Subcutaneous abdominal adipose tissue (tissue), 5 donors: ENCODE data around the gene APOB.

Experiments
- H3K27ac ChIP-seq: one replicate; pipeline ENCODE4 v1.7.0; 2013; ENCODE audit warnings: low read depth, mild to moderate bottlenecking, inconsistent platforms, low read length, moderate library complexity
- H3K27me3 ChIP-seq, 5 donors: one replicate each; pipeline ENCODE4 v1.7.0; 2013; ENCODE audit warnings: low read length in 5 of 5, inconsistent platforms in 1 of 5; ENCODE audit not compliant: control insufficient read depth in 5 of 5, insufficient read depth in 4 of 5
- H3K36me3 ChIP-seq, 5 donors: one replicate each; pipeline ENCODE4 v1.7.0; 2013; ENCODE audit warnings: low read length in 5 of 5; ENCODE audit not compliant: control insufficient read depth in 5 of 5, insufficient read depth in 5 of 5
- H3K4me1 ChIP-seq, 5 donors: one replicate each; pipeline ENCODE4 v1.7.0; 2013; ENCODE audit warnings: low read length in 5 of 5, mild to moderate bottlenecking in 3 of 5, moderate library complexity in 1 of 5; ENCODE audit not compliant: control insufficient read depth in 5 of 5, insufficient read depth in 5 of 5
- H3K4me3 ChIP-seq, 5 donors: one replicate each; pipeline ENCODE4 v1.7.0; 2013; ENCODE audit warnings: low read length in 5 of 5, low read depth in 1 of 5
- H3K9ac ChIP-seq, 5 donors: one replicate each; pipeline ENCODE4 v1.7.0; 2013; ENCODE audit warnings: low read length in 5 of 5, mild to moderate bottlenecking in 4 of 5, moderate library complexity in 3 of 5
- H3K9me3 ChIP-seq, 5 donors: one replicate each; pipeline ENCODE4 v1.7.0; 2013; ENCODE audit warnings: low read length in 5 of 5; ENCODE audit not compliant: control insufficient read depth in 5 of 5
- donor health status: healthy.
- donor health status: healthy.
- donor health status: healthy.
- donor health status: healthy.
- donor health status: healthy.

Gene APOB

DNA sequence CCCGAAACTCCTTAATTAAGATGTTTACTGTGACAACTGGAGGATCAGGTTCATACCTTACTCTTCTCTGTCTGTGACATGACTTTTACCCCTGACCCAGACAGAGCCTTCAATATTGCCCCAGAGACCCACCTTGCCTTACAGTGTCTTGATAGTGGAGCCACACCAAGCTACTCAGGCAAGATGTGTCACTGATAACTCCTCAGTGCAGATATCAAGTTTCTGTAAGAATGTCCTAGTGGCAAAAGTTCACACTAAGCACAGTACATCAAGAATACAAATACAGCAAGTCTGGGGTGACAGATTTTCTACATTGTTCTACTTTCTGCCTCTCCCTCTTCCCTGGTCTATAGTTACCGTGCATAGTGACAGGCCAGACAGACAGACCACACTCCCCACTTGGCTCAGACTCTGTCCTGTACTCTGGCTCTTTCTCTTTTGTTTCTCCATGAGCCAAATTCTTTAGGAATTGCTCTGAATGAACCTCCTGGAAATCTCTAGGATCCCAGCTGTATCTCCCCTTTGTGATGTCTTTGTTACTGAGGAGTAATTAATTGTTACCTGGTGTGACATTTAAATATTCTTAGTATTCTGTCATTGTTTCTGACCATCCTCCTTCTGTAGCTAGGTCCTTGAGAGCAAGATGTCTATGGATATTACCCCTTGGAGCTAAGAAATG is 24.1 kb upstream of the APOB start:
- Histone ChIP-seq H3K27ac (no peak overlapping the region), H3K9ac (no peak overlapping the region), H3K9me3 (no peaks in the 10 kb centered on the region), H3K36me3 (no peaks in the 10 kb centered on the region), H3K4me1 (no peaks in the 10 kb centered on the region), H3K27me3 (no peaks in the 10 kb centered on the region), H3K4me3 (no peak overlapping the region)

DNA sequence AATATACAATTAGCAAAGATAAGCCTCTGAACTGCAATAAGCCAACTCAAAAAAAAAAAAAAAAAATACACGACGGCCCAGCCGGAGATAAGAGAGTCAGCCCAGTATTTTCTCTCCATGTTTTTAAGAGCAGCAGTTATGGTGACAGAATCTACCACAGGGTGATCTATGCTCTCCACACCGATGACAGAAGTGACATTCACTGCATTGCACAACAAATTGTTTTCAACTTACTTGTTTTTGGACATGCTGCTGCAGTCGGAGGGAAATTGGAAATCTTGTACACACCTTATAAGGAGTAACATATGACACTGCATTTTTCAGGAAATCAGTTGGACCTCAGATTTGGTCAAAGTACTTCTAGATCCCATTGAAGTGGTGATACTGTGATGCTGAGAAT is 23.3 kb upstream of the APOB start:
- Histone ChIP-seq H3K36me3 (no peaks in the 10 kb centered on the region), H3K4me1 (no peaks in the 10 kb centered on the region), H3K9me3 (no peaks in the 10 kb centered on the region), H3K27me3 (no peaks in the 10 kb centered on the region), H3K9ac (no peak overlapping the region), H3K4me3 (no peak overlapping the region), H3K27ac (no peak overlapping the region)

DNA sequence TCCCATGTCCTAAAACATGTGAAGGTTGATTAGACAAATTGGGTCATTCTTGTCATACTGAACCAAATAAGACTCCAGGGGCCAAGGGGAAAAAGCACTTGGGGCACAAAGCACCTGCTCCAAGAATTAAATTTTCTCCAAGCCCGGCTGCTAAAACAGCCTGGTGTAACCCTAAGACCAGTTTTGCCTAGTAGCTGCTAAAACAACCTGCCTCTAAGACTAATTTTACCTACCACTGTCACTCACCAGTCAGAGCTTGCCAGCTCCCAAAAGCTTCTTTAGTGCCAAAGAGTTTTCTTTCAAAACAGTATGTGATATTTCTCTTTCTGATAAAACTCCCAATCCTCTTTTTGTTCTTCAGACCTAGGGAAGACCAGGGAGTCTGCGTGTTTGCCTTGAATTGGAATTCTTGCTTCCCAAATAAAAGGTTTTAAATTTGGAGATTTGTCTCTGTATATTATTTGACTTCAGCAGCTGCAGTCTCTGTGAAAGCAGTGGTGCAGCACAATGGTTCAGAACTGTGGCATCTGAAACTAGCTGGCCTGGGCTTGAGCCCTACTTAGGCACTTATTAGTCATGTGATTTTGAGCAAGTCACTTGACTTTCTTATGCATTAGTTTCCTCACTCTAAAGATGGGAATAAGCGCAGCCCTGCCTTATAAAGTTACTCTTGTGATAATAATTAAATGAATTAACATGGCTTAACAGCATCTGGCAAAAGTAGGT is 16.2 kb upstream of the APOB start:
- Histone ChIP-seq H3K4me3 (no peak overlapping the region), H3K27ac (no peak overlapping the region), H3K27me3 (no peaks in the 10 kb centered on the region), H3K9ac (no peak overlapping the region), H3K9me3 (no peaks in the 10 kb centered on the region), H3K36me3 (no peaks in the 10 kb centered on the region), H3K4me1 (no peaks in the 10 kb centered on the region)

DNA sequence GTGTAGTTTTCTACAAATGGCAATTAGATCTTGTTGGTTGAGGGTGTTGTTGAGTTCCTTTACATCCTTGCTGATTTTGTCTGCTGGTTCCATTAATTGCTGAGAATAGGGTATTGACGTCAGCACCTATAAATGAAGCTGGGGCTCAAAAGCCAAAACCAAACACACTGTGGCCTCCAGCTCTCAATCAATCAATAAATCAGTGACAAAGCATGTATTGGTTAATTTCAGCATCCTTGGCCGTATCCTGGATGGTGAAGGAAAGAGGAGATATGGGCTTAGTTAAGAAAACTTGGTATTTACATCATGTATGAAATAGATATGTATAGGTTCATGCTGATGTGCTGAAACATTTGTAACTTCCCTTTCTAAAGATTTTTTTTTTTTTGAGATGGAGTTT is 13.2 kb upstream of the APOB start:
- Histone ChIP-seq H3K4me1 (no peaks in the 10 kb centered on the region), H3K9me3 (no peaks in the 10 kb centered on the region), H3K36me3 (no peaks in the 10 kb centered on the region), H3K27ac (no peak overlapping the region), H3K4me3 (no peak overlapping the region), H3K27me3 (no peaks in the 10 kb centered on the region), H3K9ac (no peak overlapping the region)

DNA sequence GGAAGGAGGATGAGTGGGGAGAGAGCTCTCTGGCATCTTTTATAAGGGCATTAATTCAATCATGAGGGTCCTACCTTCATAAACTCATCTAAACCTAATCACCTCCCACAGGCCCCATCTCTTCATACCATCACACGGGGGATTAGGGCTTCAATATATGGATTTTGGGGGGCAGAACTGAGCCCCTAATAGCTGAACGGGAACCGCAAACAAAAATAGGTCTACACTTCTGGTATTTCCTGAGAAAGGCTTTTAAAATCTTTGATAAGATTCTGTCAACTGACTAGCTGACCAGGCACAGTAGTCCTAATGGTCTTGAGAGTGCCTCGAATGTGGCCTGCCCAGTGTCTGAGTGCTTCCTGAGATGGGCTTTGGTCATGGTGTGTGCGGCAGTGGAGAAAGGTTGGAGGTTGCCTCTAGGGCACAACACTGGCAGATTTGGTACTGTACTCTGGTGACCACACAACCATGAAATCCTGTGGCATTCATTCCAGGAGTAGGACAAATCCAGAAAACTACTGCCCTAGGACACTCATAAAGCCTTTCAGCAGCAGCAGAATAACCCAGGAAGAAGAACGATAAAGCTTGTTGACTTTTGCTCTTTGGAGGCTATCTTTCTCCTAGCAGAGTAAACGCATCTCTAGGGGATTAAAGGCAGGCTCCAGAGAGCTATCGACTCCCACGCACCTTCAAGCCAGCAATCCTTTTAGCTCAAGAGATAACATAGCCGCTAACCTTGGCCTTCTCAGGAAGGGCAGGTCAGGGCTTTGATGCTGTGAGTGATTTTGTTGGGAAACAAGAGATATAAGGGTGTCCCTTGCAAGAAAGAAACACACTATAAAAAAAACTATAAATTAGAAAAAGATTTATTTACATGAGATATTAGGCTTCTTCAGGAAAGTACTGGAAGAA is 12.3 kb upstream of the APOB start:
- Histone ChIP-seq H3K4me1 (no peaks in the 10 kb centered on the region), H3K27me3 (no peaks in the 10 kb centered on the region), H3K27ac (no peak overlapping the region), H3K9me3 (no peaks in the 10 kb centered on the region), H3K4me3 (no peak overlapping the region), H3K9ac (no peak overlapping the region), H3K36me3 (no peaks in the 10 kb centered on the region)

DNA sequence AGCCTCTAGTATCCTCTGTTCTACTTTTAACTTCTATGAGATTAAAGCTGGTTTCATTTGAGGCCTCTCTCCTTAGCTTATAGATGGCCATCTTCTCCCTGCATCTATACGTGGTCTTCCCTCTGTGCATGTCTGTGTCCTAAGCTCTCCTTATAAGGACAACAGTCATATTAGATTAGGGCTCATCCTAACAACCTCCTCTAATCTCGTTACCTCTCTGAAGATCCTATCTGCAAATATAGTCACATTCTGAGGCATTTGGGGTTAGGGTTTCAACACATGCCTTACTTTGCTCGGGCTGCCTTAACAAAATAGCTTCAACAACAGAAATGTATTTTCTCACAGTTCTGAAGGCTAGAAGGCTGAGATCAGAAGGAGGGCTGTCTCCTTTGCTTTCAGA is 11.6 kb upstream of the APOB start:
- H3K9me3 ChIP-seq, result no peaks in the 10 kb centered on the region
- H3K36me3 ChIP-seq, result no peaks in the 10 kb centered on the region
- H3K4me3 ChIP-seq, result no peak overlapping the region
- no peak overlapping the region for H3K27ac ChIP-seq
- H3K27me3 ChIP-seq, result no peaks in the 10 kb centered on the region
- H3K9ac ChIP-seq, result no peak overlapping the region
- no peaks in the 10 kb centered on the region for H3K4me1 ChIP-seq

DNA sequence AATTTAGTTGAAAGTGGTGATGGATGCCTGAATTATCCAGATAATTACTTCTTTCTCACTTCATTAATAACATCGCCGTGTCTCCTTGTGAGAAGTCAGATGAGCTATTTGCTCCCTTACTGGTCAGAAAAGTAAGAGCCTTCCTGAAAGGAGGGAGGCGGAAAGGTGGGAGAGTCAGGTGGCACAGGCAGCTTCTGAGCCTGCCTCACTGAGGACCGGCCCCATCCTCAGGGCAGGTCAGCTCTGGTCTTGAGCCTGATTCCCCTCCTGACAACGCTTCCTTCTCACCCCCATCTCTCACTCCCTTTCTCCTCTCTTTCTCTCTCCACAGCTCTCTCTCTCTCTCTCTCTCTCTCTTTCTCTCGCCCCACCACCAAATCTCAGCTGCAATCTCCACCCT is 10.1 kb upstream of the APOB start:
- Histone ChIP-seq H3K9me3 (no peaks in the 10 kb centered on the region), H3K36me3 (no peaks in the 10 kb centered on the region), H3K27ac (no peak overlapping the region), H3K27me3 (no peaks in the 10 kb centered on the region), H3K4me1 (no peaks in the 10 kb centered on the region), H3K9ac (no peak overlapping the region), H3K4me3 (no peak overlapping the region)

DNA sequence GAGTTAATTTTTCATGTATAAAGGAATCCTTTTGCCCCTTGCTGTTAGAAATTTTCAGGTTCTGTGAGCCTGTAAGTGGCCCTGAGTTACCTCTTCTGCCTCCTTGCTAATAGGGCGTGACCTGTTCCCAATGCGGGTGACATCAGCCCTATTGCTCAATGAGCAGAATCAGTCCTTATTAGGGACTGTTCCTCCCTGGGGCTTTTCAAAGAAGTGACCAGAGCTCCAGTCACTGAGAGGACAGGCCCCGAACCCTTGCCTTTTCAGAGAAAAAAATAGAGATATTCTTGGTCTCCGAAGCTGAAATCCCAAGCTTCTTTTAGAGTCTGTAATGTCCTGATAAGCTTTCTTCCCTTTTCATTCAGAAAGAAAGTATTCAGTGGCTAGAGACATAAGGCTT is 8.2 kb upstream of the APOB start:
- no peak overlapping the region for H3K9ac ChIP-seq
- no peaks in the 10 kb centered on the region for H3K36me3 ChIP-seq
- H3K4me1 ChIP-seq, result no peaks in the 10 kb centered on the region
- H3K27me3 ChIP-seq, result no peaks in the 10 kb centered on the region
- H3K27ac ChIP-seq, result no peak overlapping the region
- no peak overlapping the region for H3K4me3 ChIP-seq
- H3K9me3 ChIP-seq, result no peaks in the 10 kb centered on the region

DNA sequence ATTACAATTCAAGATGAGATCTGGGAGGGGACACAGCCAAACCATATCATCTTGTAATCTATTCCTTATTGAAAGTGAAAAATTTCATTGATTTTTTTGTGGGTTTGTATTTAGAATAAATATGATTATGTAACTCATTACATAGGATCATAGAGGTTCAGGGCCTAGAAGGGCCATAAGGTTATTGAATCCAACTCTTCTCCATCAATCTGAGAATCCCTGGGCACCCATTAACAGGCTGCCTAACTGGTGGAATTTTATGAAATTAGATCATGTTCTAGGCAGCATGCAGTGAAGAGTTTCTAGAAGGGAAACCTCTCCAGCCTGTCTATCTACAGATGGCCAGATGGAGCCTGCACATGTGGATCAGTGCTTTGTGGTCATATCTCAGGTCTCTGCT is 6.3 kb upstream of the APOB start:
- Histone ChIP-seq H3K4me3 (no peak overlapping the region), H3K36me3 (no peaks in the 10 kb centered on the region), H3K27ac (no peak overlapping the region), H3K27me3 (no peaks in the 10 kb centered on the region), H3K4me1 (peaks cover 0 to 1% (median 0%) of the 10 kb centered on the region in 5 donors), H3K9me3 (no peaks in the 10 kb centered on the region), H3K9ac (no peak overlapping the region)
